B cell (primary cell): ENCODE results near the gene CHST11. TPM values are rescaled to one million over a fixed set of nuclear protein-coding genes. Genes with fewer than 3 reads are reported as not detected.

Source experiments
- ATAC-seq: fragments of 200-7000 bp; cut with Tn5 transposase; one replicate; pipeline ENCODE4 v1.10.0; 2021; ENCODE audit warnings: low read depth, mild to moderate bottlenecking, moderate number of reproducible peaks, moderate library complexity
- CTCF ChIA-PET: fragments of 350-600 bp; sonication (Branson Sonifier 250); formaldehyde crosslinking; loops from one replicate; lab custom pipeline; 2021; ENCODE audit warnings: antibody characterized with exemption, inconsistent platforms; lab: Charles Lee
- POLR2A ChIA-PET: fragments of 350-600 bp; sonication (Branson Sonifier 250); formaldehyde crosslinking; loops from one replicate; lab custom pipeline; 2021; ENCODE audit warnings: antibody characterized with exemption; lab: Charles Lee
- DNase-seq: peaks from one replicate; pipeline ENCODE4 v3.0.0; 2013
- H2AFZ ChIP-seq: 2 replicates; pipeline ENCODE4 v1.6.1; 2012; ENCODE audit warnings: mild to moderate bottlenecking, low read depth, low read length; ENCODE audit not compliant: insufficient read depth, poor library complexity, severe bottlenecking
- H3K27ac ChIP-seq, 2 donors: 1 replicate in 1 of 2; 2 replicates in 1 of 2; pipeline ENCODE4 v1.5.1; 2012 to 2013; ENCODE audit warnings: low read length in 2 of 2, mild to moderate bottlenecking in 2 of 2, moderate library complexity in 1 of 2
- H3K27me3 ChIP-seq, 4 experiments: fragments of 200-600 bp in 1 of 4; sonication (generic) in 1 of 4; replicated peaks in 1 of 4; 1 replicate in 2 of 4; 2 replicates in 2 of 4; pipeline versions ENCODE4 v1.6.1 to v1.7.0; 2013 to 2016; ENCODE audit warnings: low read length in 3 of 4, mild to moderate bottlenecking in 2 of 4, mixed read lengths in 1 of 4, moderate library complexity in 1 of 4; ENCODE audit not compliant: insufficient read depth in 4 of 4, control insufficient read depth in 3 of 4; ENCODE audit errors: control extremely low read depth in 1 of 4
- H3K36me3 ChIP-seq, 2 experiments: replicated peaks in 1 of 2; 1 replicate in 1 of 2; 2 replicates in 1 of 2; pipeline versions ENCODE4 v1.6.1 to v1.7.1; 2013; ENCODE audit warnings: low read length in 1 of 2; ENCODE audit not compliant: insufficient read depth in 2 of 2, control insufficient read depth in 1 of 2; ENCODE audit errors: control extremely low read depth in 1 of 2, extremely low read depth in 1 of 2
- H3K4me1 ChIP-seq, 2 donors: fragments of 200-600 bp in 1 of 2; sonication (generic) in 1 of 2; 1 replicate in 1 of 2; 2 replicates in 1 of 2; pipeline versions ENCODE4 v1.5.1 to v1.6.1; 2013 to 2017; ENCODE audit warnings: low read length in 2 of 2; ENCODE audit not compliant: control insufficient read depth in 2 of 2, insufficient read depth in 2 of 2
- H3K4me2 ChIP-seq: replicated peaks from 2 replicates; pipeline ENCODE3; 2012; ENCODE audit warnings: mild to moderate bottlenecking, low read depth, low read length; ENCODE audit not compliant: poor library complexity, severe bottlenecking
- H3K4me3 ChIP-seq, 5 experiments: fragments of 200-600 bp in 1 of 5; sonication (generic) in 1 of 5; 1 replicate in 3 of 5; 2 replicates in 2 of 5; pipeline versions ENCODE4 v1.5.1 to v1.7.0; 2011 to 2016; ENCODE audit warnings: low read length in 4 of 5, mild to moderate bottlenecking in 4 of 5, low read depth in 2 of 5, control low read depth in 1 of 5, moderate library complexity in 1 of 5; ENCODE audit not compliant: insufficient read depth in 1 of 5; ENCODE audit errors: control extremely low read depth in 1 of 5, extremely low read depth in 1 of 5
- H3K79me2 ChIP-seq: fragments of 200-600 bp; sonication (generic); one replicate; pipeline ENCODE4 v1.6.0; 2016; ENCODE audit warnings: low read length; ENCODE audit not compliant: control insufficient read depth, insufficient read depth
- H3K9ac ChIP-seq: fragments of 200-600 bp; sonication (generic); 2 replicates; pipeline ENCODE4 v1.6.1; 2017; ENCODE audit warnings: mild to moderate bottlenecking, low read length, moderate library complexity
- H3K9me3 ChIP-seq, 3 donors: one replicate each; pipeline versions ENCODE4 v1.6.1 to v1.7.1; 2013; ENCODE audit warnings: low read length in 2 of 3; ENCODE audit not compliant: control insufficient read depth in 2 of 3, insufficient read depth in 1 of 3; ENCODE audit errors: control extremely low read depth in 1 of 3
- H4K20me1 ChIP-seq: 2 replicates; pipeline ENCODE4 v1.6.0; 2012; ENCODE audit warnings: mild to moderate bottlenecking, low read length; ENCODE audit not compliant: insufficient read depth, control insufficient read depth, poor library complexity, severe bottlenecking
- H3K27ac Mint-ChIP-seq: one replicate; pipeline ENCODE4 v1.8.0; 2021; ENCODE audit warnings: mixed read lengths
- H3K27me3 Mint-ChIP-seq: one replicate; pipeline ENCODE4 v1.8.0; 2021; ENCODE audit warnings: mixed read lengths
- H3K4me1 Mint-ChIP-seq: one replicate; pipeline ENCODE4 v1.8.0; 2021; ENCODE audit warnings: mixed read lengths
- H3K4me3 Mint-ChIP-seq: one replicate; pipeline ENCODE4 v1.8.0; 2021; ENCODE audit warnings: mixed read lengths
- H3K9me3 Mint-ChIP-seq: one replicate; pipeline ENCODE4 v1.8.0; 2022; ENCODE audit warnings: mixed read lengths; ENCODE audit not compliant: insufficient read depth
- EZH2 ChIP-seq: IDR thresholded peaks from 2 replicates; pipeline ENCODE4 v1.6.1; 2012; ENCODE audit warnings: borderline replicate concordance, low read depth, mild to moderate bottlenecking, moderate library complexity, low read length; ENCODE audit not compliant: insufficient read depth, poor library complexity, severe bottlenecking
- WGBS: methylation state at CpG from one replicate; pipeline ENCODE4 v1.1.5; 2013; ENCODE audit warnings: missing lambda C conversion rate; ENCODE audit not compliant: insufficient coverage; 5-methylcytosine and 5-hydroxymethylcytosine counted together
- intact Hi-C: fragments of 100-400 bp; cut with micrococcal nuclease; formaldehyde crosslinking; loops from one replicate; pipeline ENCODE4 v1.10.0; 2022
- polyA plus RNA-seq: library from polyadenylated mRNA; depleted of rRNA; stranded (reverse); fragments of >200 nt; gene quantifications from 2 replicates; pipeline ENCODE4 v1.2.3, GENCODE V29; 2012
- total RNA-seq, 2 donors: library from RNA; stranded (reverse); fragments of 120-200 nt in 1 of 2; gene quantifications; 1 replicate in 1 of 2; 2 replicates in 1 of 2; pipeline versions ENCODE4 v1.2.3 to v1.2.4, GENCODE V29; 2013 to 2022
- TF ChIP-seq, protein P1 (sequence below): fragments of 200-600 bp; IDR thresholded peaks from one replicate; pipeline ENCODE4 v1.8.0; 2022; ENCODE audit warnings: antibody characterized with exemption, mild to moderate bottlenecking

CHST11 gene
- total and polyA plus RNA-seq, 2 donors (not counting 1 experiment from before 2014, with no cell fraction given) = 46.3 to 152 TPM

GRCh38 chr12:104576187-104576778 is 119.5 kb downstream of the CHST11 start:
- TF ChIP-seq, protein P1, sequence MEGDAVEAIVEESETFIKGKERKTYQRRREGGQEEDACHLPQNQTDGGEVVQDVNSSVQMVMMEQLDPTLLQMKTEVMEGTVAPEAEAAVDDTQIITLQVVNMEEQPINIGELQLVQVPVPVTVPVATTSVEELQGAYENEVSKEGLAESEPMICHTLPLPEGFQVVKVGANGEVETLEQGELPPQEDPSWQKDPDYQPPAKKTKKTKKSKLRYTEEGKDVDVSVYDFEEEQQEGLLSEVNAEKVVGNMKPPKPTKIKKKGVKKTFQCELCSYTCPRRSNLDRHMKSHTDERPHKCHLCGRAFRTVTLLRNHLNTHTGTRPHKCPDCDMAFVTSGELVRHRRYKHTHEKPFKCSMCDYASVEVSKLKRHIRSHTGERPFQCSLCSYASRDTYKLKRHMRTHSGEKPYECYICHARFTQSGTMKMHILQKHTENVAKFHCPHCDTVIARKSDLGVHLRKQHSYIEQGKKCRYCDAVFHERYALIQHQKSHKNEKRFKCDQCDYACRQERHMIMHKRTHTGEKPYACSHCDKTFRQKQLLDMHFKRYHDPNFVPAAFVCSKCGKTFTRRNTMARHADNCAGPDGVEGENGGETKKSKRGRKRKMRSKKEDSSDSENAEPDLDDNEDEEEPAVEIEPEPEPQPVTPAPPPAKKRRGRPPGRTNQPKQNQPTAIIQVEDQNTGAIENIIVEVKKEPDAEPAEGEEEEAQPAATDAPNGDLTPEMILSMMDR = no peak
- no peak for TF ChIP-seq EZH2
- H3K4me1 Mint-ChIP-seq = peaks cover 79% of the 10 kb centered on the region
- H3K27ac Mint-ChIP-seq = peak overlapping the region; percentile 63
- ATAC-seq (no peak), DNase-seq (no peak)
- peak overlapping the region; percentile 4 to 27 for H3K27ac ChIP-seq
- no peak overlapping the region for H2AFZ ChIP-seq
- H4K20me1 ChIP-seq = no peaks in the 10 kb centered on the region
- H3K4me2 ChIP-seq = peak overlapping the region; percentile 60
- H3K9me3 Mint-ChIP-seq = no peaks in the 10 kb centered on the region
- POLR2A ChIA-PET = interaction anchor here (1.0 kb wide), 1 partner anchor 119 kb away, joined by 9 read pairs; no protein-coding TSS in a partner anchor
- H3K79me2 ChIP-seq = peaks cover 69% of the 10 kb centered on the region
- H3K4me3 Mint-ChIP-seq = peak overlapping the region; percentile 51
- no peak overlapping the region for H3K4me3 ChIP-seq
- H3K27me3 Mint-ChIP-seq = no peaks in the 10 kb centered on the region
- no peaks in the 10 kb centered on the region for H3K9me3 ChIP-seq
- CTCF ChIA-PET = interaction anchor here (1.9 to 2.1 kb wide), 2 partner anchors 119 to 195 kb away, joined by 5 to 12 read pairs; partner anchors contain the start of gene CHST11
- intact Hi-C loops = no loop called here
- H3K36me3 ChIP-seq = no peaks in the 10 kb centered on the region
- peak overlapping the region; percentile 23 for H3K9ac ChIP-seq
- WGBS = 98% methylated on average over 6 of the region's 6 CpGs
- peaks cover 54 to 60% of the 10 kb centered on the region in 2 donors for H3K4me1 ChIP-seq
- H3K27me3 ChIP-seq = no peaks in the 10 kb centered on the region

DNA sequence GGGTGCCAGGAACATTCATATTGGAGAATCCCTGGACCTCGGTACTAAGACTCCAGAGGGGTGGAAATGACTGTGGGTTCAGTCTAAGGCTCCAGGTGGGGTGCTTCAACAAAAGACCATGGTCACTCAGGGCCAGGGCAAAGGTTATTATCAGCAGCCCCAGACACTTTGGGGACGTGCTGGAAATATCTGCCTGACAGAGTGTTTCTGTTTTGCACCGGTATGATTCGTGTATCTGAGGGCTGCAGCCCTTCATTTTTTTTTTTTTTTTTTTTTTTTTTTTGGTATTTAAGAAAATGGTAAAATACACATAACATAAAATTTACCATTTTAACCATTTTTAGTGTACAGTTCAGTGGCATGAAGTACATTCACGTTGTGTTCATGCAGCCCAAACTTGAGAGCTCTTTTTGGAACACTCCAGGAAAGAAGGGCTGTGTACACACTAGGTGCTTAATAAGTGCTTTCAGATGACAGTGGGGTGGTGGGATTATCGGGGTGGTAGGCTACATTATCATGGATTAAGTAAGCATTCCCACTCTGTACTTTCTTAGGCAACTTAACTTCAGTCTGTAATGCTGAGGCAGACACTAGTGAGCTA is 120.3 kb downstream of the CHST11 start:
- H3K27ac ChIP-seq = no peak overlapping the region
- no peak for ATAC-seq
- H3K79me2 ChIP-seq = peaks cover 73% of the 10 kb centered on the region
- H3K27me3 Mint-ChIP-seq = no peaks in the 10 kb centered on the region
- H3K27me3 ChIP-seq = no peaks in the 10 kb centered on the region
- no peaks in the 10 kb centered on the region for H3K9me3 ChIP-seq
- H3K9me3 Mint-ChIP-seq = no peaks in the 10 kb centered on the region
- no peaks in the 10 kb centered on the region for H4K20me1 ChIP-seq
- TF ChIP-seq, protein P1 = no peak
- no peak for TF ChIP-seq EZH2
- peak overlapping the region; percentile 60 for H3K4me2 ChIP-seq
- no peak overlapping the region for H3K4me3 ChIP-seq
- no peak overlapping the region for H2AFZ ChIP-seq
- H3K9ac ChIP-seq = no peak overlapping the region
- DNase-seq = no peak
- CTCF ChIA-PET = interaction anchor here (0.8 to 2.1 kb wide), 2 partner anchors 120 to 195 kb away, joined by 3 to 12 read pairs; partner anchors contain the start of gene CHST11
- H3K4me3 Mint-ChIP-seq = no peak overlapping the region
- intact Hi-C loops = no loop called here
- H3K4me1 Mint-ChIP-seq = peaks cover 82% of the 10 kb centered on the region
- no peaks in the 10 kb centered on the region for H3K36me3 ChIP-seq
- POLR2A ChIA-PET = no interaction called here
- H3K4me1 ChIP-seq = peaks cover 58 to 64% of the 10 kb centered on the region in 2 donors
- peak overlapping the region; percentile 61 for H3K27ac Mint-ChIP-seq
- 100% methylated on average over 1 of the region's 6 CpGs for WGBS
